C4-2B (cell line): Measurements from ENCODE around the gene ARHGAP4.

Source experiments
- H3K27ac ChIP-seq: fragments of 450-650 bp; 2 replicates; pipeline ENCODE4 v1.5.1; 2017
- CTCF ChIP-seq: fragments of 450-650 bp; conservative IDR thresholded peaks from 2 replicates; pipeline ENCODE4 v1.5.1; 2017; ENCODE audit warnings: mild to moderate bottlenecking
- ZFX ChIP-seq: fragments of 450-650 bp; IDR thresholded peaks from 2 replicates; pipeline ENCODE4 v1.6.1; 2017

ARHGAP4 gene

GRCh38 chrX:153867671-153868070, 58.4 kb downstream of the ARHGAP4 start:
- H3K27ac ChIP-seq, result no peak overlapping the region

GRCh38 chrX:153867139-153867538, 58.9 kb downstream of the ARHGAP4 start:
- no peak overlapping the region for H3K27ac ChIP-seq

More at GRCh38 chrX:153867671-153868070, 58.4 kb downstream of the ARHGAP4 start:
- TF ChIP-seq ZFX (no peak), CTCF (no peak)

GRCh38 chrX:153866302-153867019, 59.6 kb downstream of the ARHGAP4 start:
- TF ChIP-seq ZFX (no peak), CTCF (no peak)
- no peak overlapping the region for H3K27ac ChIP-seq

More at GRCh38 chrX:153867139-153867538, 58.9 kb downstream of the ARHGAP4 start:
- no peak for TF ChIP-seq CTCF

- TF ChIP-seq CTCF (no peak), ZFX (no peak)
- H3K27ac ChIP-seq, result no peak overlapping the region
These were observed 60.4 kb downstream of the ARHGAP4 start for GRCh38 chrX:153865685-153866084.

- H3K27ac ChIP-seq, result no peak overlapping the region
- no peak for TF ChIP-seq CTCF
- no peak for TF ChIP-seq ZFX
These were observed 60.8 kb downstream of the ARHGAP4 start for GRCh38 chrX:153865321-153865580.

GRCh38 chrX:153864561-153865320, 61.3 kb downstream of the ARHGAP4 start:
- H3K27ac ChIP-seq, result no peak overlapping the region
- TF ChIP-seq ZFX (no peak), CTCF (no peak)

- TF ChIP-seq CTCF (no peak), ZFX (no peak)
- H3K27ac ChIP-seq, result no peak overlapping the region
These were observed 62.0 kb downstream of the ARHGAP4 start for GRCh38 chrX:153864101-153864500.
